SU-DHL-6 (cell line): Measurements from ENCODE around the gene MAST1.

Experiments
- EZH2phosphoT487 ChIP-seq: fragments of 200-600 bp; sonication (generic), shearing (Covaris generic); conservative IDR thresholded peaks from 2 replicates; pipeline ENCODE4 v1.6.1; 2018; ENCODE audit warnings: mild to moderate bottlenecking, antibody characterized with exemption, low read length, moderate library complexity, mixed read lengths
- TF ChIP-seq, protein P1 (sequence below): fragments of 200-600 bp; sonication (generic); IDR thresholded peaks from one replicate; pipeline ENCODE4 v1.5.1; 2017; ENCODE audit warnings: antibody characterized with exemption, mild to moderate bottlenecking, low read length, moderate library complexity; ENCODE audit not compliant: insufficient read depth, poor library complexity, severe bottlenecking

DNA sequence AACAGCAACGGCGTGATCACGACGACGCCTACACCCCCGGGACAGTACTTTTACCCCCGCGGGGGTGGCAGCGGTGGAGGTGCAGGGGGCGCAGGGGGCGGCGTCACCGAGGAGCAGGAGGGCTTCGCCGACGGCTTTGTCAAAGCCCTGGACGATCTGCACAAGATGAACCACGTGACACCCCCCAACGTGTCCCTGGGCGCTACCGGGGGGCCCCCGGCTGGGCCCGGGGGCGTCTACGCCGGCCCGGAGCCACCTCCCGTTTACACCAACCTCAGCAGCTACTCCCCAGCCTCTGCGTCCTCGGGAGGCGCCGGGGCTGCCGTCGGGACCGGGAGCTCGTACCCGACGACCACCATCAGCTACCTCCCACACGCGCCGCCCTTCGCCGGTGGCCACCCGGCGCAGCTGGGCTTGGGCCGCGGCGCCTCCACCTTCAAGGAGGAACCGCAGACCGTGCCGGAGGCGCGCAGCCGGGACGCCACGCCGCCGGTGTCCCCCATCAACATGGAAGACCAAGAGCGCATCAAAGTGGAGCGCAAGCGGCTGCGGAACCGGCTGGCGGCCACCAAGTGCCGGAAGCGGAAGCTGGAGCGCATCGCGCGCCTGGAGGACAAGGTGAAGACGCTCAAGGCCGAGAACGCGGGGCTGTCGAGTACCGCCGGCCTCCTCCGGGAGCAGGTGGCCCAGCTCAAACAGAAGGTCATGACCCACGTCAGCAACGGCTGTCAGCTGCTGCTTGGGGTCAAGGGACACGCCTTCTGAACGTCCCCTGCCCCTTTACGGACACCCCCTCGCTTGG, 46.1 kb upstream of the MAST1 start:
- TF ChIP-seq, protein P1, sequence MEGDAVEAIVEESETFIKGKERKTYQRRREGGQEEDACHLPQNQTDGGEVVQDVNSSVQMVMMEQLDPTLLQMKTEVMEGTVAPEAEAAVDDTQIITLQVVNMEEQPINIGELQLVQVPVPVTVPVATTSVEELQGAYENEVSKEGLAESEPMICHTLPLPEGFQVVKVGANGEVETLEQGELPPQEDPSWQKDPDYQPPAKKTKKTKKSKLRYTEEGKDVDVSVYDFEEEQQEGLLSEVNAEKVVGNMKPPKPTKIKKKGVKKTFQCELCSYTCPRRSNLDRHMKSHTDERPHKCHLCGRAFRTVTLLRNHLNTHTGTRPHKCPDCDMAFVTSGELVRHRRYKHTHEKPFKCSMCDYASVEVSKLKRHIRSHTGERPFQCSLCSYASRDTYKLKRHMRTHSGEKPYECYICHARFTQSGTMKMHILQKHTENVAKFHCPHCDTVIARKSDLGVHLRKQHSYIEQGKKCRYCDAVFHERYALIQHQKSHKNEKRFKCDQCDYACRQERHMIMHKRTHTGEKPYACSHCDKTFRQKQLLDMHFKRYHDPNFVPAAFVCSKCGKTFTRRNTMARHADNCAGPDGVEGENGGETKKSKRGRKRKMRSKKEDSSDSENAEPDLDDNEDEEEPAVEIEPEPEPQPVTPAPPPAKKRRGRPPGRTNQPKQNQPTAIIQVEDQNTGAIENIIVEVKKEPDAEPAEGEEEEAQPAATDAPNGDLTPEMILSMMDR, result no peak
- no peak for TF ChIP-seq EZH2phosphoT487
